Type B pancreatic cell (in vitro differentiated cells): ENCODE measurements around the gene ISM1. TPM values are rescaled to one million over a fixed set of nuclear protein-coding genes. Genes with fewer than 3 reads are reported as not detected.

ENCODE experiments used
- DNase-seq: peaks from one replicate; pipeline ENCODE4 v3.0.0; 2021; ENCODE audit warnings: mixed read lengths; ENCODE audit not compliant: unreplicated experiment; ENCODE audit errors: extremely low spot score
- H3K27ac Mint-ChIP-seq: 2 replicates; pipeline ENCODE4 v1.8.0; 2021; ENCODE audit warnings: mild to moderate bottlenecking, mixed read lengths
- H3K27me3 Mint-ChIP-seq: 2 replicates; pipeline ENCODE4 v1.8.0; 2021; ENCODE audit warnings: mixed read lengths
- H3K36me3 Mint-ChIP-seq: 2 replicates; pipeline ENCODE4 v1.8.0; 2021; ENCODE audit warnings: mixed read lengths
- H3K4me1 Mint-ChIP-seq: one replicate; pipeline ENCODE4 v1.8.0; 2021; ENCODE audit warnings: mixed read lengths; ENCODE audit not compliant: unreplicated experiment
- H3K4me3 Mint-ChIP-seq: 2 replicates; pipeline ENCODE4 v1.8.0; 2021; ENCODE audit warnings: mild to moderate bottlenecking, mixed read lengths
- H3K9me3 Mint-ChIP-seq: 2 replicates; pipeline ENCODE4 v1.8.0; 2021; ENCODE audit warnings: mixed read lengths
- CTCF ChIP-seq: fragments of 200-600 bp; sonication (generic); conservative IDR thresholded peaks from 2 replicates; pipeline ENCODE4 v1.5.0; 2021; ENCODE audit warnings: antibody characterized with exemption, mild to moderate bottlenecking
- total RNA-seq: library from RNA; stranded (reverse); gene quantifications from 2 replicates; pipeline ENCODE4 v1.2.1, GENCODE V29; 2021; ENCODE audit warnings: low replicate concordance

ISM1 gene
- total RNA-seq, 1 donor from 2014 or later, result 9.0 TPM

DNA sequence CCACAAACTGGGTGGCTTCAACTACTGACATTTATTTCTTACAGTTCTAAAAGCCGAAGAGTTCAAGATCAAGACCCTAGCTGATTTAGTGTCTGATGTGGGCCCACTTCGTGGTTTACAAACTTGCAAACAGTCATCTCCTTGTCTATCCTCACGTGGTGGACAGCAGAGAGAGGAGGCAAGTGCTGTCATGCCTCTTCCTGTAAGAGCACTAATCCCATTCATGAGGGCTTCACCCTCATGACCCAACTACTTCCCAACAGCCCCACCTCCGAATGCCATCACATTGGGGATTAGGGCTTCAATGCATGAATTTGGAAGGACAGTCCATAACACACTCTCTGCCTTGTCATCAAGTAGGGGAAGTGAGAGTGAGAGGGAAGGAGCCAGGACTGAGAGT is 15.6 kb upstream of the ISM1 start:
- peaks cover 19% of the 10 kb centered on the region for H3K27me3 Mint-ChIP-seq
- H3K4me1 Mint-ChIP-seq, result peaks cover 7% of the 10 kb centered on the region
- H3K36me3 Mint-ChIP-seq, result no peaks in the 10 kb centered on the region
- no peaks in the 10 kb centered on the region for H3K9me3 Mint-ChIP-seq
- TF ChIP-seq CTCF, result no peak
- no peak overlapping the region for H3K4me3 Mint-ChIP-seq
- no peak for DNase-seq
- no peak overlapping the region for H3K27ac Mint-ChIP-seq

- Mint-ChIP-seq H3K27me3 (peaks cover 16% of the 10 kb centered on the region), H3K4me1 (peaks cover 5% of the 10 kb centered on the region), H3K27ac (no peak overlapping the region), H3K4me3 (no peak overlapping the region), H3K9me3 (no peaks in the 10 kb centered on the region), H3K36me3 (no peaks in the 10 kb centered on the region)
- TF ChIP-seq CTCF, result no peak
- DNase-seq, result no peak
These were observed 15.1 kb upstream of the ISM1 start for GRCh38 chr20:13205848-13206434.

- no peak for DNase-seq
- peaks cover 3% of the 10 kb centered on the region for H3K9me3 Mint-ChIP-seq
- TF ChIP-seq CTCF, result no peak
- H3K27ac Mint-ChIP-seq, result no peak overlapping the region
- no peak overlapping the region for H3K4me3 Mint-ChIP-seq
- H3K27me3 Mint-ChIP-seq, result peaks cover 13% of the 10 kb centered on the region
- no peaks in the 10 kb centered on the region for H3K36me3 Mint-ChIP-seq
- H3K4me1 Mint-ChIP-seq, result peaks cover 4% of the 10 kb centered on the region
These were observed 14.1 kb upstream of the ISM1 start for GRCh38 chr20:13207016-13207415.

GRCh38 chr20:13211956-13212618 is 9.0 kb upstream of the ISM1 start:
- Mint-ChIP-seq H3K36me3 (no peaks in the 10 kb centered on the region), H3K27ac (no peak overlapping the region), H3K27me3 (peaks cover 45% of the 10 kb centered on the region), H3K9me3 (peaks cover 4% of the 10 kb centered on the region), H3K4me3 (no peak overlapping the region), H3K4me1 (peaks cover 5% of the 10 kb centered on the region)
- no peak for TF ChIP-seq CTCF
- DNase-seq, result no peak

GRCh38 chr20:13212750-13213149 is 8.3 kb upstream of the ISM1 start:
- peaks cover 4% of the 10 kb centered on the region for H3K9me3 Mint-ChIP-seq
- no peak overlapping the region for H3K4me3 Mint-ChIP-seq
- no peak overlapping the region for H3K27ac Mint-ChIP-seq
- peaks cover 3% of the 10 kb centered on the region for H3K36me3 Mint-ChIP-seq
- no peak for TF ChIP-seq CTCF
- peaks cover 5% of the 10 kb centered on the region for H3K4me1 Mint-ChIP-seq
- peaks cover 51% of the 10 kb centered on the region for H3K27me3 Mint-ChIP-seq
- DNase-seq, result no peak
